HepG2 (cell line): Measurements from ENCODE around the gene TANGO2. TPM values are rescaled to one million over a fixed set of nuclear protein-coding genes. Genes with fewer than 3 reads are reported as not detected.

Experiments
- FOXJ3 ChIP-seq: sonication (generic); formaldehyde crosslinking; IDR thresholded peaks from 2 replicates; pipeline ENCODE4 v1.4.0; 2020; ENCODE audit warnings: missing genetic modification reagents, mild to moderate bottlenecking, borderline replicate concordance
- HMG20B ChIP-seq: conservative IDR thresholded peaks from 2 replicates; pipeline ENCODE4 v1.6.1; 2016; ENCODE audit warnings: missing genetic modification reagents, missing compliant biosample characterization
- HOXA3 ChIP-seq: sonication (generic); formaldehyde crosslinking; IDR thresholded peaks from 2 replicates; pipeline ENCODE4 v1.5.0; 2020; ENCODE audit warnings: missing genetic modification reagents
- KLF13 ChIP-seq: sonication (generic); formaldehyde crosslinking; IDR thresholded peaks from 2 replicates; pipeline ENCODE4 v1.4.0; 2020; ENCODE audit warnings: mild to moderate bottlenecking, missing genetic modification reagents
- NCOA5 ChIP-seq: sonication (generic); formaldehyde crosslinking; IDR thresholded peaks from 2 replicates; pipeline ENCODE4 v1.4.0; 2020; ENCODE audit warnings: missing genetic modification reagents
- NPAS2 ChIP-seq: sonication (generic); formaldehyde crosslinking; IDR thresholded peaks from 2 replicates; pipeline ENCODE4 v1.8.0; 2022; ENCODE audit warnings: mild to moderate bottlenecking, missing genetic modification reagents, borderline replicate concordance
- SATB2 ChIP-seq: sonication (generic); formaldehyde crosslinking; IDR thresholded peaks from 2 replicates; pipeline ENCODE4 v1.5.0; 2020; ENCODE audit warnings: missing genetic modification reagents
- SIN3B ChIP-seq: fragments of 150-350 bp; IDR thresholded peaks from 2 replicates; pipeline ENCODE4 v1.6.1; 2014; ENCODE audit warnings: low read length
- SNAI1 ChIP-seq: sonication (generic); formaldehyde crosslinking; IDR thresholded peaks from 2 replicates; pipeline ENCODE4 v1.5.0; 2020; ENCODE audit warnings: mild to moderate bottlenecking, missing genetic modification reagents, borderline replicate concordance
- TBX3 ChIP-seq: fragments of 450-650 bp; IDR thresholded peaks from 2 replicates; pipeline ENCODE4 v1.6.1; 2017; ENCODE audit warnings: antibody characterized with exemption, mild to moderate bottlenecking, inconsistent platforms, borderline replicate concordance
- ZBTB1 ChIP-seq: sonication (generic); formaldehyde crosslinking; IDR thresholded peaks from 2 replicates; pipeline ENCODE4 v1.4.0; 2020; ENCODE audit warnings: missing genetic modification reagents, borderline replicate concordance
- ZNF224 ChIP-seq: sonication (generic); formaldehyde crosslinking; IDR thresholded peaks from 2 replicates; pipeline ENCODE4 v1.5.0; 2020; ENCODE audit warnings: mild to moderate bottlenecking, missing genetic modification reagents
- ZNF556 ChIP-seq: sonication (generic); formaldehyde crosslinking; IDR thresholded peaks from 2 replicates; pipeline ENCODE4 v1.4.0; 2020; ENCODE audit warnings: mild to moderate bottlenecking, missing genetic modification reagents, borderline replicate concordance
- ZNF773 ChIP-seq: sonication (generic); formaldehyde crosslinking; IDR thresholded peaks from 2 replicates; pipeline ENCODE4 v1.4.0; 2020; ENCODE audit warnings: missing genetic modification reagents, borderline replicate concordance
- polyA plus RNA-seq, 8 experiments: library from polyadenylated mRNA; depleted of rRNA in 3 of 8; stranded (reverse) in 7 of 8; unstranded in 1 of 8; fragments of >200 nt; fragmentation: Illumina TruSeq in 4 of 8; extraction: Trizol in 4 of 8; gene quantifications; 2 replicates each; pipeline versions ENCODE4 v1.2.1 to v1.2.3, GENCODE V29; 2011 to 2016; ENCODE audit warnings: low read depth in 4 of 8, missing spikeins in 1 of 8, mixed read lengths in 1 of 8; ENCODE audit not compliant: insufficient read depth in 1 of 8
- total RNA-seq, 5 experiments: library from RNA; depleted of rRNA; stranded (reverse); fragments of >200 nt; fragmentation: Illumina TruSeq; extraction: Trizol; gene quantifications; 2 replicates each; pipeline ENCODE4 v1.2.3, GENCODE V29; 2016; ENCODE audit warnings: low read depth in 1 of 5
- TF ChIP-seq, protein P1 (sequence below): sonication (generic); formaldehyde crosslinking; IDR thresholded peaks from 2 replicates; pipeline ENCODE4 v1.4.0; 2020; ENCODE audit warnings: mild to moderate bottlenecking, missing genetic modification reagents
- TF ChIP-seq, protein P2 (sequence below): sonication (generic); formaldehyde crosslinking; conservative IDR thresholded peaks from 2 replicates; pipeline ENCODE4 v1.8.0; 2022; ENCODE audit warnings: low read depth, missing genetic modification reagents
- TF ChIP-seq, protein P3 (sequence below), 2 experiments: fragments of 450-650 bp in 1 of 2; sonication (generic) in 1 of 2; formaldehyde crosslinking; IDR thresholded peaks; 2 replicates each; pipeline versions ENCODE4 v1.5.0 to v1.8.0; 2020 to 2022; ENCODE audit warnings: mild to moderate bottlenecking in 1 of 2, missing genetic modification reagents in 1 of 2

TANGO2 gene
- total and polyA plus RNA-seq, 2 of the 13 experiments (the other 11 are each of a cell fraction or from before 2014, with no cell fraction given): 12.9 to 14.8 TPM

DNA sequence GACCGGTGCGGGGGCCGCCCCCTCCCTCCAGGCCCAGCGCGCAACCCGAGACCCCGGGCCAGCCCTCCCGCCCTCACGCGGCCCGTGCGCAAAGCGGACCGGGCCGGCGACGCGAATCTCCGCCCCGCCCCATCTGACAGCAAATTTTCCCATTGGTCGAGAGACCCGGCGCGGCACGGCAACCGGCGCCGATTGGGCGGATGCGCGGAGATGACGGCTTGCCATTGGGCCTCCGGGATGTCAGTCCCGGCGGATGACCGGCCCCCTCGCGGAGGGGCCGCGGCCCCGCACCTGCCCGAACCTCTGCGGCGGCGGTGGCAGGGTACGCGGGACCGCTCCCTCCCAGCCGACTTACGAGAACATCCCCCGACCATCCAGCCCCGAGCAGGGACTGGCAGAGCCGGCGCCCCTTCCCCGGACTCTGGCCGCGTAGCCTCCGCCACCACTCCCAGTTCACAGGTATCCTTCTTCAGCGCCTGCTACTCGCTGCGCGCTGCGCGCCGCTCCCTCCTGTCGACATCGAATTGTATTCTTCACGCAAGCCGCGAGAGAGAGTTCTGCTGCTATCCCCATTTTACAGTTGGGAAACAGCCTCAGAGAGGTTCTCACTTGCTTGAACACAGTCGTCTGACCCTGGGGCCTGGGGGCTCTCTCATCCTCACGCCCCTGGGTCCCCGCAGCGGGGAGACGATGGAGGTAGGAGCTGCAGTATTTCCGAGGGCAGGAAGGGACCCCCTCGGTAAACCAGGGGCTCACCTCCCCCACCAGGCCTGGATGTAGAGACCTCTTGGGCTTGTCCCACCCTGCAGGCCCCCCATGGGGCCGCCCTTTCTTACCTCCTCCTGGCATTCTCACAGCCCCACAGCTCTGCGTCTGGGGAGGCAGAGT is 3.9 kb upstream of the TANGO2 start, which contains the start of gene ARVCF (continued):
- no peak for TF ChIP-seq SNAI1 (CRISPR knock-in tag)
- no peak for TF ChIP-seq NCOA5
- no peak for TF ChIP-seq HMG20B
- TF ChIP-seq, protein P1, sequence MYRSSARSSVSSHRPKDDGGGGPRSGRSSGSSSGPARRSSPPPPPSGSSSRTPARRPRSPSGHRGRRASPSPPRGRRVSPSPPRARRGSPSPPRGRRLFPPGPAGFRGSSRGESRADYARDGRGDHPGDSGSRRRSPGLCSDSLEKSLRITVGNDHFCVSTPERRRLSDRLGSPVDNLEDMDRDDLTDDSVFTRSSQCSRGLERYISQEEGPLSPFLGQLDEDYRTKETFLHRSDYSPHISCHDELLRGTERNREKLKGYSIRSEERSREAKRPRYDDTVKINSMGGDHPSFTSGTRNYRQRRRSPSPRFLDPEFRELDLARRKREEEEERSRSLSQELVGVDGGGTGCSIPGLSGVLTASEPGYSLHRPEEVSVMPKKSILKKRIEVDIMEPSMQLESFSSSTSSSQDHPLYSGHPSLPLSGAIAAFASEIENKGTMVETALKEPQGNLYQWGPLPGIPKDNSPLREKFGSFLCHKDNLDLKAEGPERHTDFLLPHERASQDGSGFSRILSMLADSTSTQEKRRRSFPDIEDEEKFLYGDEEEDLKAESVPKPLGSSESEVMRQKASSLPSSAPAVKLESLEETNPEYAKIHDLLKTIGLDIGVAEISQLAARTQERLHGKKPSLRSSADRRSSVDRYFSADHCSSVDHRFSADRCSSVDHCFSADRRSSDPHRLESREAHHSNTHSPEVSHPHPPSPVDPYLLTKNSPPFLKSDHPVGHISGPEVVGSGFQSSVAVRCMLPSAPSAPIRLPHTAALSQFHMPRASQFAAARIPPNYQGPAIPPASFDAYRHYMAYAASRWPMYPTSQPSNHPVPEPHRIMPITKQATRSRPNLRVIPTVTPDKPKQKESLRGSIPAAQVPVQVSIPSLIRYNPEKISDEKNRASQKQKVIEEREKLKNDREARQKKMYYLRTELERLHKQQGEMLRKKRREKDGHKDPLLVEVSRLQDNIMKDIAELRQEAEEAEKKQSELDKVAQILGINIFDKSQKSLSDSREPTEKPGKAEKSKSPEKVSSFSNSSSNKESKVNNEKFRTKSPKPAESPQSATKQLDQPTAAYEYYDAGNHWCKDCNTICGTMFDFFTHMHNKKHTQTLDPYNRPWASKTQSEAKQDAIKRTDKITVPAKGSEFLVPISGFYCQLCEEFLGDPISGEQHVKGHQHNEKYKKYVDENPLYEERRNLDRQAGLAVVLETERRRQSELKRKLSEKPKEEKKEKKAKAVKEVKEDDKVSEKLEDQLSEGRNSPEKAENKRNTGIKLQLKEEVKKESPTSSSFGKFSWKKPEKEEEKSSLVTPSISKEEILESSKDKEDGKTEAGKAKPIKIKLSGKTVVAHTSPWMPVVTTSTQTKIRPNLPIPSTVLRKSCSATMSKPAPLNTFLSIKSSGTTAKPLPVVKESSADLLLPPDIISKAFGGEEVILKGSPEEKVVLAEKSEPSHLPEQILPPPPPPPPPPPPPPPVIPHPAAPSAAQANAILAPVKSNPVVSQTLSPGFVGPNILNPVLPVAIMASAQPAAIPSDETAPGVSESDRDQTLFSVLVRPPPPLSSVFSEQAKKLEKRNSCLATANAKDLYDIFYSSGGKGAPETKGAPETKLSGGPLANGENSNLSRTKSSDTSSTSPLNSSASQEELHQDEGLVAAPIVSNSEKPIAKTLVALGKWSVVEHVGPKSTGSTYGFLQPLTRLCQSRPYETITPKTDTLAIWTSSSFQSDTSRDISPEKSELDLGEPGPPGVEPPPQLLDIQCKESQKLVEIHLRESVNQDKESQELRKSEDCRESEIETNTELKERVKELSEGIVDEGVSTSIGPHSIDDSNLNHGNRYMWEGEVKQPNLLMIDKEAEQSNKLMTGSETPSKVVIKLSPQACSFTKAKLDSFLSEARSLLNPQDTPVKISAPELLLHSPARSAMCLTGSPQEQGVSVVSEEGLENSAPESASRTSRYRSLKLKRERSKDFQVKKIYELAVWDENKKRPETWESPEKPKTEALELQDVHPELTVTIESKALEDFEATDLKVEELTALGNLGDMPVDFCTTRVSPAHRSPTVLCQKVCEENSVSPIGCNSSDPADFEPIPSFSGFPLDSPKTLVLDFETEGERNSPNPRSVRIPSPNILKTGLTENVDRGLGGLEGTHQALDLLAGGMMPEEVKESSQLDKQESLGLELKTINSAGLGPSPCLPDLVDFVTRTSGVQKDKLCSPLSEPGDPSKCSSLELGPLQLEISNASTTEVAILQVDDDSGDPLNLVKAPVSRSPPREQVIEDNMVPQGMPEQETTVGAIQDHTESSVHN: no peak
- TF ChIP-seq SIN3B: no peak
- TF ChIP-seq TBX3: no peak
- no peak for TF ChIP-seq SATB2 (CRISPR knock-in tag)
- TF ChIP-seq ZNF556 (CRISPR knock-in tag): no peak
- no peak for TF ChIP-seq ZNF773 (CRISPR knock-in tag)
- peak; percentile 11; the same call in 1 of the 2 replicates for TF ChIP-seq HOXA3
- TF ChIP-seq ZBTB1 (CRISPR knock-in tag): no peak; the same call in 1 of the 2 replicates
- no peak for TF ChIP-seq KLF13 (CRISPR knock-in tag)
- TF ChIP-seq, protein P2, sequence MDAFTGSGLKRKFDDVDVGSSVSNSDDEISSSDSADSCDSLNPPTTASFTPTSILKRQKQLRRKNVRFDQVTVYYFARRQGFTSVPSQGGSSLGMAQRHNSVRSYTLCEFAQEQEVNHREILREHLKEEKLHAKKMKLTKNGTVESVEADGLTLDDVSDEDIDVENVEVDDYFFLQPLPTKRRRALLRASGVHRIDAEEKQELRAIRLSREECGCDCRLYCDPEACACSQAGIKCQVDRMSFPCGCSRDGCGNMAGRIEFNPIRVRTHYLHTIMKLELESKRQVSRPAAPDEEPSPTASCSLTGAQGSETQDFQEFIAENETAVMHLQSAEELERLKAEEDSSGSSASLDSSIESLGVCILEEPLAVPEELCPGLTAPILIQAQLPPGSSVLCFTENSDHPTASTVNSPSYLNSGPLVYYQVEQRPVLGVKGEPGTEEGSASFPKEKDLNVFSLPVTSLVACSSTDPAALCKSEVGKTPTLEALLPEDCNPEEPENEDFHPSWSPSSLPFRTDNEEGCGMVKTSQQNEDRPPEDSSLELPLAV (CRISPR knock-in tag): no peak
- TF ChIP-seq FOXJ3 (CRISPR knock-in tag): no peak
- TF ChIP-seq NPAS2 (CRISPR knock-in tag): no peak
- no peak for TF ChIP-seq ZNF224 (CRISPR knock-in tag)
- TF ChIP-seq, protein P3, sequence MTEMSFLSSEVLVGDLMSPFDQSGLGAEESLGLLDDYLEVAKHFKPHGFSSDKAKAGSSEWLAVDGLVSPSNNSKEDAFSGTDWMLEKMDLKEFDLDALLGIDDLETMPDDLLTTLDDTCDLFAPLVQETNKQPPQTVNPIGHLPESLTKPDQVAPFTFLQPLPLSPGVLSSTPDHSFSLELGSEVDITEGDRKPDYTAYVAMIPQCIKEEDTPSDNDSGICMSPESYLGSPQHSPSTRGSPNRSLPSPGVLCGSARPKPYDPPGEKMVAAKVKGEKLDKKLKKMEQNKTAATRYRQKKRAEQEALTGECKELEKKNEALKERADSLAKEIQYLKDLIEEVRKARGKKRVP (CRISPR knock-in tag; IDR thresholded peaks at IDR 0.05): 0 out of 4 replicates have a peak, but pooled peaks of 1 of the 2 experiments have one; percentile 5
